NCI-H774 (cell line): ENCODE data around the gene DRGX.

Experiments
- DNase-seq: peaks from one replicate; lab custom pipeline; 2025; lab: John Stamatoyannopoulos, UW

The DRGX gene

GRCh38 chr10:49338604-49339003, 57.3 kb downstream of the DRGX start:
- DNase-seq, result no peak

- no peak for DNase-seq
These were observed 60.4 kb downstream of the DRGX start for GRCh38 chr10:49335364-49335972.

- no peak for DNase-seq
These were observed 60.9 kb downstream of the DRGX start for GRCh38 chr10:49334964-49335363.

- DNase-seq, result no peak
These were observed 62.7 kb downstream of the DRGX start for GRCh38 chr10:49333192-49333591.

- no peak for DNase-seq
These were observed 63.1 kb downstream of the DRGX start for GRCh38 chr10:49332768-49333167.

- DNase-seq, result no peak
These were observed 63.6 kb downstream of the DRGX start for GRCh38 chr10:49332333-49332732.

- DNase-seq, result no peak
These were observed 64.5 kb downstream of the DRGX start for GRCh38 chr10:49331431-49331830.

GRCh38 chr10:49330127-49330665, 65.7 kb downstream of the DRGX start:
- no peak for DNase-seq

GRCh38 chr10:49329146-49329505, 66.8 kb downstream of the DRGX start:
- no peak for DNase-seq

GRCh38 chr10:49328401-49329145, 67.3 kb downstream of the DRGX start:
- DNase-seq, result no peak

GRCh38 chr10:49327036-49327813, 68.7 kb downstream of the DRGX start:
- no peak for DNase-seq

GRCh38 chr10:49325916-49326783, 69.7 kb downstream of the DRGX start:
- DNase-seq, result no peak

- DNase-seq, result no peak
These were observed 70.6 kb downstream of the DRGX start for GRCh38 chr10:49325131-49325915.

- no peak for DNase-seq
These were observed 71.2 kb downstream of the DRGX start for GRCh38 chr10:49324711-49325110.

- no peak for DNase-seq
These were observed 72.0 kb downstream of the DRGX start for GRCh38 chr10:49323896-49324270.

- no peak for DNase-seq
These were observed 72.6 kb downstream of the DRGX start for GRCh38 chr10:49323171-49323895.

GRCh38 chr10:49322371-49323170, 73.3 kb downstream of the DRGX start:
- DNase-seq, result no peak

GRCh38 chr10:49321021-49321420, 74.9 kb downstream of the DRGX start:
- DNase-seq, result no peak

GRCh38 chr10:49320191-49320590, 75.7 kb downstream of the DRGX start:
- no peak for DNase-seq

- no peak for DNase-seq
These were observed 76.7 kb downstream of the DRGX start for GRCh38 chr10:49319206-49319605.
